ENCODE results near the gene RPL6. TPM values are rescaled to one million over a fixed set of nuclear protein-coding genes. Genes with fewer than 3 reads are reported as not detected.
"Not testable (repeated sequence)": the region's sequence is repeated elsewhere in the genome, so short reads cannot be mapped to it uniquely, and the experiment has no call there.

Gene RPL6
- total RNA-seq, 2 donors from 2014 or later, result 737 to 1,506 TPM

GRCh38 chr12:112418608-112419296, 9.3 kb upstream of the RPL6 start, which contains the start of gene PTPN11:
Gene PTPN11, plus strand, starts transcription at chr12:112418947. Its CDS starts 165 bp downstream, at chr12:112419112.
- H3K4me1 ChIP-seq (replicated peaks), result no peaks in the 10 kb centered on the region
- DNase-seq (ENCODE audit: low spot score), result peak; percentile 77
- TF ChIP-seq CTCF (IDR thresholded peaks at IDR 0.05), result peak in 2 of 4 experiments; percentile 18 to 52
- peak; percentile 93 for TF ChIP-seq POLR2AphosphoS5 (IDR thresholded peaks at IDR 0.05)
- TF ChIP-seq POLR2A (IDR thresholded peaks at IDR 0.05), result peak; percentile 76
- peak within 1 kb of the TSS; percentile 90 to 93 for H3K27ac ChIP-seq
- WGBS, result under 1% methylated on average over 48 of the region's 89 CpGs
- H3K27me3 ChIP-seq (replicated peaks; ENCODE audit: insufficient read depth), result no peaks in the 10 kb centered on the region
- H3K4me3 ChIP-seq, result peak within 1 kb of the TSS; percentile 87 to 98
- H3K9me3 ChIP-seq, result no peaks in the 10 kb centered on the region
- intact Hi-C loops (cut with DNase I), result no loop called here
- H3K36me3 ChIP-seq, result no peaks in the 10 kb centered on the region

GRCh38 chr12:112418273-112418607, 8.8 kb upstream of the RPL6 start:
- Histone ChIP-seq H3K9me3 (no peaks in the 10 kb centered on the region), H3K4me1 (replicated peaks) (no peaks in the 10 kb centered on the region), H3K27ac (peak overlapping the region; percentile 90 to 93), H3K36me3 (no peaks in the 10 kb centered on the region), H3K27me3 (replicated peaks; ENCODE audit: insufficient read depth) (no peaks in the 10 kb centered on the region), H3K4me3 (peak overlapping the region; percentile 87 to 98)
- intact Hi-C loops (cut with DNase I), result no loop called here
- TF ChIP-seq CTCF (IDR thresholded peaks at IDR 0.05), result no peak
- no peak for TF ChIP-seq POLR2AphosphoS5 (IDR thresholded peaks at IDR 0.05)
- TF ChIP-seq POLR2A (IDR thresholded peaks at IDR 0.05), result no peak
- under 1% methylated on average over 18 of the region's 18 CpGs for whole genome bisulfite sequencing
- DNase-seq (ENCODE audit: low spot score), result no peak

GRCh38 chr12:112415457-112415856, 6.1 kb upstream of the RPL6 start:
- H3K27ac ChIP-seq; H3K4me3 ChIP-seq; H3K36me3 ChIP-seq; H3K27me3 ChIP-seq (replicated peaks; ENCODE audit: insufficient read depth); intact Hi-C loops (cut with DNase I); H3K4me1 ChIP-seq (replicated peaks); H3K9me3 ChIP-seq; DNase-seq (ENCODE audit: low spot score): not testable (repeated sequence)
- 84% methylated on average over 4 of the region's 4 CpGs for WGBS

GRCh38 chr12:112413855-112414625, 4.6 kb upstream of the RPL6 start:
- no peaks in the 10 kb centered on the region for H3K36me3 ChIP-seq
- WGBS, result 65% methylated on average over 2 of the region's 2 CpGs
- no peaks in the 10 kb centered on the region for H3K9me3 ChIP-seq
- intact Hi-C loops (cut with DNase I), result no loop called here
- TF ChIP-seq POLR2AphosphoS5 (IDR thresholded peaks at IDR 0.05) (no peak), POLR2A (IDR thresholded peaks at IDR 0.05) (no peak), CTCF (IDR thresholded peaks at IDR 0.05) (no peak)
- H3K4me3 ChIP-seq, result no peak overlapping the region
- no peaks in the 10 kb centered on the region for H3K4me1 ChIP-seq (replicated peaks)
- no peak for DNase-seq (ENCODE audit: low spot score)
- no peak overlapping the region for H3K27ac ChIP-seq
- no peaks in the 10 kb centered on the region for H3K27me3 ChIP-seq (replicated peaks; ENCODE audit: insufficient read depth)

GRCh38 chr12:112409906-112410244, 470 bp upstream of the RPL6 start:
- no peaks in the 10 kb centered on the region for H3K4me1 ChIP-seq (replicated peaks)
- no peak overlapping the region for H3K27ac ChIP-seq
- intact Hi-C loops (cut with DNase I), result no loop called here
- DNase-seq (ENCODE audit: low spot score), result no peak
- WGBS, result 95% methylated on average over 14 of the region's 14 CpGs
- TF ChIP-seq POLR2A (IDR thresholded peaks at IDR 0.05) (no peak), CTCF (IDR thresholded peaks at IDR 0.05) (no peak), POLR2AphosphoS5 (IDR thresholded peaks at IDR 0.05) (no peak)
- peak overlapping the region in 1 of 2 donors; percentile 53 for H3K4me3 ChIP-seq
- no peaks in the 10 kb centered on the region for H3K27me3 ChIP-seq (replicated peaks; ENCODE audit: insufficient read depth)
- peaks cover 4 to 15% of the 10 kb centered on the region in 2 donors for H3K36me3 ChIP-seq
- H3K9me3 ChIP-seq, result no peaks in the 10 kb centered on the region
